IMR-90 (cell line): ENCODE data around the gene EPB41L1. TPM values are rescaled to one million over a fixed set of nuclear protein-coding genes. Genes with fewer than 3 reads are reported as not detected.

Experiments
- ATAC-seq: fragments of 200-7000 bp; cut with Tn5 transposase; 2 replicates; pipeline ENCODE4 v1.9.1; 2020; ENCODE audit warnings: low read depth, mild to moderate bottlenecking, moderate library complexity
- BruUV-seq: library from RNA; stranded (reverse); fragments of 400-500 nt; replicated peaks from 2 replicates; lab custom pipeline; 2021; lab: Mats Ljungman, UMichigan
- CTCF ChIA-PET: fragments of 300-600 bp; formaldehyde crosslinking; extraction: SDS; loops from one replicate; lab custom pipeline; 2021; ENCODE audit warnings: antibody characterized with exemption; lab: Yijun Ruan, JAX
- POLR2A ChIA-PET: fragments of 300-600 bp; sonication (Branson Sonifier 250); formaldehyde crosslinking; loops from one replicate; lab custom pipeline; 2022; ENCODE audit warnings: antibody characterized with exemption; ENCODE audit not compliant: unreplicated experiment; lab: Charles Lee
- DNase-seq: peaks from one replicate; pipeline ENCODE4 v3.0.0; 2013
- H2AFZ ChIP-seq: replicated peaks from 2 replicates; pipeline ENCODE3; 2013; ENCODE audit warnings: low read length, mild to moderate bottlenecking; ENCODE audit not compliant: poor library complexity
- H2AK5ac ChIP-seq: 2 replicates; pipeline ENCODE4 v1.6.1; 2013; ENCODE audit warnings: low read depth, low read length, inconsistent platforms
- H2AK9ac ChIP-seq: replicated peaks from 2 replicates; pipeline ENCODE3; 2013; ENCODE audit warnings: mild to moderate bottlenecking, low read depth, low read length, moderate library complexity; ENCODE audit not compliant: poor library complexity
- H2BK120ac ChIP-seq: 2 replicates; pipeline ENCODE4 v1.6.1; 2013; ENCODE audit warnings: low read depth, low read length, inconsistent platforms
- H2BK15ac ChIP-seq: 3 replicates; pipeline ENCODE4 v1.6.1; 2013; ENCODE audit warnings: low read depth, low read length, inconsistent platforms
- H2BK20ac ChIP-seq: 2 replicates; pipeline ENCODE4 v1.6.1; 2013; ENCODE audit warnings: low read depth, mild to moderate bottlenecking, inconsistent platforms, low read length, moderate library complexity
- H2BK5ac ChIP-seq: 2 replicates; pipeline ENCODE4 v1.6.1; 2013; ENCODE audit warnings: mild to moderate bottlenecking, low read depth, low read length, inconsistent platforms; ENCODE audit not compliant: poor library complexity, severe bottlenecking
- H3K14ac ChIP-seq: replicated peaks from 2 replicates; pipeline ENCODE4 v1.6.1; 2013; ENCODE audit warnings: low read depth, low read length, inconsistent platforms
- H3K18ac ChIP-seq: 2 replicates; pipeline ENCODE4 v1.6.1; 2013; ENCODE audit warnings: low read depth, low read length, control low read depth
- H3K23ac ChIP-seq: 2 replicates; pipeline ENCODE4 v1.6.1; 2013; ENCODE audit warnings: low read depth, low read length, inconsistent platforms
- H3K27ac ChIP-seq: 2 replicates; pipeline ENCODE4 v1.5.1; 2013; ENCODE audit warnings: mild to moderate bottlenecking, control low read depth, low read length; ENCODE audit not compliant: insufficient read depth
- H3K27me3 ChIP-seq: 2 replicates; pipeline ENCODE4 v1.6.1; 2013; ENCODE audit warnings: low read length; ENCODE audit not compliant: control insufficient read depth, insufficient read depth
- H3K36me3 ChIP-seq: 2 replicates; pipeline ENCODE4 v1.6.1; 2013; ENCODE audit warnings: low read length, mixed read lengths; ENCODE audit not compliant: control insufficient read depth, insufficient read depth
- H3K4ac ChIP-seq: 2 replicates; pipeline ENCODE4 v1.6.1; 2013; ENCODE audit warnings: low read depth, low read length, inconsistent platforms
- H3K4me1 ChIP-seq: 2 replicates; pipeline ENCODE4 v1.6.1; 2013; ENCODE audit warnings: low read length, mixed read lengths; ENCODE audit not compliant: control insufficient read depth, insufficient read depth
- H3K4me2 ChIP-seq: 2 replicates; pipeline ENCODE4 v1.6.1; 2013; ENCODE audit warnings: low read depth, mild to moderate bottlenecking, control low read depth, low read length, moderate library complexity
- H3K4me3 ChIP-seq: 2 replicates; pipeline ENCODE4 v1.5.1; 2013; ENCODE audit warnings: low read depth, mild to moderate bottlenecking, control low read depth, low read length, moderate library complexity; ENCODE audit not compliant: insufficient read depth
- H3K56ac ChIP-seq: 2 replicates; pipeline ENCODE4 v1.6.1; 2013; ENCODE audit warnings: low read length, inconsistent platforms; ENCODE audit not compliant: insufficient read depth; ENCODE audit errors: extremely low read depth
- H3K79me1 ChIP-seq, 2 experiments: 2 replicates each; pipeline ENCODE4 v1.6.1; 2013; ENCODE audit warnings: low read length in 2 of 2, inconsistent platforms in 1 of 2, low read depth in 1 of 2
- H3K9ac ChIP-seq: 2 replicates; pipeline ENCODE4 v1.6.1; 2013; ENCODE audit warnings: low read depth, low read length, control low read depth
- H3K9me1 ChIP-seq: 2 replicates; pipeline ENCODE4 v1.6.1; 2013; ENCODE audit warnings: low read length, inconsistent platforms; ENCODE audit not compliant: insufficient read depth
- H3K9me3 ChIP-seq: 2 replicates; pipeline ENCODE4 v1.6.1; 2013; ENCODE audit warnings: low read length; ENCODE audit not compliant: control insufficient read depth, insufficient read depth
- H4K20me1 ChIP-seq: 2 replicates; pipeline ENCODE4 v1.6.1; 2013; ENCODE audit warnings: low read length, inconsistent platforms; ENCODE audit not compliant: insufficient read depth
- H4K5ac ChIP-seq: 2 replicates; pipeline ENCODE4 v1.6.1; 2013; ENCODE audit warnings: mild to moderate bottlenecking, low read depth, low read length, control low read depth
- H4K8ac ChIP-seq, 2 experiments: 2 replicates each; pipeline ENCODE4 v1.6.1; 2013; ENCODE audit warnings: low read depth in 2 of 2, low read length in 2 of 2, control low read depth in 1 of 2, inconsistent platforms in 1 of 2
- H4K91ac ChIP-seq: 2 replicates; pipeline ENCODE4 v1.6.1; 2013; ENCODE audit warnings: low read depth, low read length, inconsistent platforms; ENCODE audit not compliant: insufficient read depth
- BHLHE40 ChIP-seq: fragments of 150-350 bp; IDR thresholded peaks from 2 replicates; pipeline ENCODE4 v1.6.1; 2016; ENCODE audit warnings: mild to moderate bottlenecking, low read depth, low read length
- CEBPB ChIP-seq: IDR thresholded peaks from 2 replicates; pipeline ENCODE4 v1.6.1; 2012; ENCODE audit warnings: low read depth, low read length, improper control_type of control experiment
- CHD1 ChIP-seq: IDR thresholded peaks from 2 replicates; pipeline ENCODE4 v1.6.1; 2012; ENCODE audit warnings: low read depth, low read length, improper control_type of control experiment
- FOS ChIP-seq: fragments of 150-350 bp; IDR thresholded peaks from 2 replicates; pipeline ENCODE4 v1.6.1; 2016; ENCODE audit warnings: low read depth, low read length
- MAFK ChIP-seq: IDR thresholded peaks from 2 replicates; pipeline ENCODE4 v1.6.1; 2012; ENCODE audit warnings: low read depth, low read length, improper control_type of control experiment
- MAZ ChIP-seq: IDR thresholded peaks from 2 replicates; pipeline ENCODE4 v1.6.1; 2012; ENCODE audit warnings: low read depth, mild to moderate bottlenecking, low read length, improper control_type of control experiment, moderate library complexity, borderline replicate concordance
- MXI1 ChIP-seq: IDR thresholded peaks from 2 replicates; pipeline ENCODE4 v1.6.1; 2012; ENCODE audit warnings: low read depth, mild to moderate bottlenecking, low read length, moderate library complexity, borderline replicate concordance
- NFE2L2 ChIP-seq: fragments of 150-350 bp; IDR thresholded peaks from 2 replicates; pipeline ENCODE4 v1.6.1; 2016; ENCODE audit warnings: low read depth, mild to moderate bottlenecking, low read length
- POLR2A ChIP-seq: IDR thresholded peaks from 2 replicates; pipeline ENCODE4 v1.6.1; 2012; ENCODE audit warnings: mild to moderate bottlenecking, low read depth, low read length
- RAD21 ChIP-seq: IDR thresholded peaks from 2 replicates; pipeline ENCODE4 v1.6.1; 2012; ENCODE audit warnings: low read length, improper control_type of control experiment
- RCOR1 ChIP-seq: IDR thresholded peaks from 2 replicates; pipeline ENCODE4 v1.6.1; 2012; ENCODE audit warnings: mild to moderate bottlenecking, low read length, improper control_type of control experiment; ENCODE audit not compliant: insufficient replicate concordance
- RFX5 ChIP-seq: IDR thresholded peaks from 2 replicates; pipeline ENCODE4 v1.8.0; 2012; ENCODE audit warnings: low read depth, mild to moderate bottlenecking, low read length, moderate library complexity
- SMC3 ChIP-seq: fragments of 150-350 bp; IDR thresholded peaks from 2 replicates; pipeline ENCODE4 v1.6.1; 2016; ENCODE audit warnings: low read depth, mild to moderate bottlenecking, antibody characterized with exemption, low read length, moderate library complexity
- WGBS, 2 experiments: methylation state at CpG; one replicate each; pipeline versions ENCODE4 v1.1.5 to v1.1.7; 2013; ENCODE audit warnings: missing lambda C conversion rate in 2 of 2; ENCODE audit not compliant: insufficient read length in 1 of 2; ENCODE audit errors: extremely low coverage in 2 of 2; 5-methylcytosine and 5-hydroxymethylcytosine counted together
- dilution Hi-C: fragments of 300-500 bp; cut with HindIII; formaldehyde crosslinking; loops from one replicate; pipeline ENCODE4 v1.14.3; 2018; ENCODE audit warnings: low sequenced_read_pairs; ENCODE audit not compliant: unreplicated experiment
- in situ Hi-C: fragments of 300-500 bp; cut with MboI; formaldehyde crosslinking; loops from 3 replicates; pipeline ENCODE4 v1.14.3; 2019; ENCODE audit warnings: low sequenced_read_pairs, inconsistent platforms, mixed read lengths
- intact Hi-C: fragments of 100-400 bp; cut with micrococcal nuclease; formaldehyde crosslinking; loops from 2 replicates; pipeline ENCODE4 v1.10.0; 2022
- polyA plus RNA-seq, 3 experiments: library from polyadenylated mRNA; depleted of rRNA; stranded (reverse); fragments of >200 nt; gene quantifications; 2 replicates each; pipeline ENCODE4 v1.2.3, GENCODE V29; 2012; ENCODE audit warnings: low replicate concordance in 1 of 3
- total RNA-seq: library from RNA; depleted of rRNA; stranded (reverse); fragments of >200 nt; gene quantifications from 2 replicates; pipeline ENCODE4 v1.2.3, GENCODE V29; 2012
- TF ChIP-seq, protein P1 (sequence below): conservative IDR thresholded peaks from 2 replicates; pipeline ENCODE4 v1.5.1; 2012; ENCODE audit warnings: mild to moderate bottlenecking, low read depth, low read length, improper control_type of control experiment

The EPB41L1 gene
- total and polyA plus RNA-seq, 2 of the 4 experiments (the other 2 are of a cell fraction): 12.5 to 33.7 TPM

DNA sequence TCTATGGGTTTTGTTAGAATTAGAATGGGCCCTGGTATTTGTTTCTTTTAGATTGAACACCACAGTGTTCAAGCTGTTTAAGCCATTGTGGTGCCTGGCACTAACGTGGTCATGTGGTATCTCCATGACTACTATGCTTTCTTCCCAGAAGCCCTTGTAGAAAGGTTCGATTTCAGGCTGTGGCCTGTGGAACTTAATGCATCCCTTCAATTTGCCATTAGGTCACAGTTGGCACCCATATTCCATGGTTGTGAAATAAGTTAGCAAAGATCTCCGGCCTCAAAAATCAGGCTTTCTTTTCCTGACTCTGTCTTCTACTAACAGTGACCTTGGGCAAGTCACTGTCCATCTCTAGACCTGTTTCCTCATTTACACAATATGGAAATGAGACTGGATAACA is 50.5 kb downstream of the EPB41L1 start:
- H2BK120ac ChIP-seq: no peak overlapping the region
- no peak overlapping the region for H2BK5ac ChIP-seq
- H3K9me3 ChIP-seq: no peaks in the 10 kb centered on the region
- dilution Hi-C loops (no loop called here), intact Hi-C loops (no loop called here), in situ Hi-C loops (loop anchor here (5.0 to 25.0 kb wide), 2 partner anchors 237 to 707 kb away; no protein-coding TSS in a partner anchor)
- H3K23ac ChIP-seq: no peak overlapping the region
- H3K56ac ChIP-seq: no peak overlapping the region
- no peaks in the 10 kb centered on the region for H3K4me1 ChIP-seq
- H2BK15ac ChIP-seq: no peak overlapping the region
- no peak overlapping the region for H3K4me2 ChIP-seq
- H2BK20ac ChIP-seq: no peak overlapping the region
- ATAC-seq: no peak
- WGBS, 2 experiments: no CpG with 5 or more reads among the region's 3 CpGs
- no peak overlapping the region for H3K27ac ChIP-seq
- H2AK9ac ChIP-seq: no peak overlapping the region
- ChIA-PET CTCF (no interaction called here), POLR2A (no interaction called here)
- no peaks in the 10 kb centered on the region for H3K79me1 ChIP-seq
- BruUV-seq: no TSS peak
- no peak overlapping the region for H3K4ac ChIP-seq
- H3K9ac ChIP-seq: no peak overlapping the region
- H4K5ac ChIP-seq: no peak overlapping the region
- H2AFZ ChIP-seq: no peak overlapping the region
- H4K20me1 ChIP-seq: no peaks in the 10 kb centered on the region
- H3K9me1 ChIP-seq: no peaks in the 10 kb centered on the region
- H3K14ac ChIP-seq: no peak overlapping the region
- no peak overlapping the region for H3K4me3 ChIP-seq
- H4K8ac ChIP-seq: no peak overlapping the region
- no peak overlapping the region for H4K91ac ChIP-seq
- H3K18ac ChIP-seq: no peak overlapping the region
- H3K27me3 ChIP-seq: no peaks in the 10 kb centered on the region
- peaks cover 9% of the 10 kb centered on the region for H3K36me3 ChIP-seq
- DNase-seq: no peak
- no peak overlapping the region for H2AK5ac ChIP-seq
- TF ChIP-seq RCOR1 (no peak), NFE2L2 (no peak), RFX5 (no peak), MXI1 (no peak), RAD21 (no peak), CHD1 (no peak), SMC3 (no peak), FOS (no peak), MAZ (no peak), CEBPB (no peak), POLR2A (no peak), MAFK (no peak), BHLHE40 (no peak)
- TF ChIP-seq, protein P1, sequence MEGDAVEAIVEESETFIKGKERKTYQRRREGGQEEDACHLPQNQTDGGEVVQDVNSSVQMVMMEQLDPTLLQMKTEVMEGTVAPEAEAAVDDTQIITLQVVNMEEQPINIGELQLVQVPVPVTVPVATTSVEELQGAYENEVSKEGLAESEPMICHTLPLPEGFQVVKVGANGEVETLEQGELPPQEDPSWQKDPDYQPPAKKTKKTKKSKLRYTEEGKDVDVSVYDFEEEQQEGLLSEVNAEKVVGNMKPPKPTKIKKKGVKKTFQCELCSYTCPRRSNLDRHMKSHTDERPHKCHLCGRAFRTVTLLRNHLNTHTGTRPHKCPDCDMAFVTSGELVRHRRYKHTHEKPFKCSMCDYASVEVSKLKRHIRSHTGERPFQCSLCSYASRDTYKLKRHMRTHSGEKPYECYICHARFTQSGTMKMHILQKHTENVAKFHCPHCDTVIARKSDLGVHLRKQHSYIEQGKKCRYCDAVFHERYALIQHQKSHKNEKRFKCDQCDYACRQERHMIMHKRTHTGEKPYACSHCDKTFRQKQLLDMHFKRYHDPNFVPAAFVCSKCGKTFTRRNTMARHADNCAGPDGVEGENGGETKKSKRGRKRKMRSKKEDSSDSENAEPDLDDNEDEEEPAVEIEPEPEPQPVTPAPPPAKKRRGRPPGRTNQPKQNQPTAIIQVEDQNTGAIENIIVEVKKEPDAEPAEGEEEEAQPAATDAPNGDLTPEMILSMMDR: no peak
